HuH-7 (cell line): ENCODE results near the gene GNG4.

Experiments
- DNase-seq: peaks from one replicate; pipeline ENCODE4 v3.0.0; 2011; ENCODE audit warnings: low spot score

The GNG4 gene

GRCh38 chr1:235533476-235534168 lies 116.0 kb downstream of the GNG4 start:
- no peak for DNase-seq

GRCh38 chr1:235532360-235532759 lies 117.2 kb downstream of the GNG4 start:
- DNase-seq, result no peak

DNA sequence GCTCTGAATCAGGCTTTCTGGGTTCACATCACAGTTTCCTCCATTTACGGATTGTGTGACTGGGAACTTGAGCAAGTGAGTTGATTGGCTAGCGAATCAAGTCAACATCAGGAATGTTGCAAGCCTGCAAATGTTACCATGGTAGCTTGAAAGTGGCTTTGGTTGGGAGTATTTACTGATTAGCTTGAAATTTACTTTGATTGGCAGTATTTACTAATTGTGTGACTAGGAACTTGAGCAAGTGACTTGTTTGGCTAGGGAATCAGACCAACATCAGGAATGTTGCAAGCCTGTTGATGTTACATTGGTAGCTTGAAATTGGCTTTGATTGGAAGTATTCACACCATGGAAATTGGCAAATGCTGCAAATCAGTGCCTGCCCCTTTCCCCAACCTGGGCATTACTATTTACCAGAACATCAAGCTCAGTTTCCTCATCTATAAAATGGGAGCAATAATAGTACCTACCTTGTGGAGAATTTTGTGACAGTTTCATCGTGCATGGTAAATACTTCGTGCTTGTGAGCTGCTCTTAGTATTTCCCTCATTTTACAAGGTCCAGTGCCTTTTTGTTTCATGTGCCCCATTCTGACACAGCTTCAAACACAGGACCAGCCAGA lies 122.3 kb downstream of the GNG4 start:
- peak; percentile 34 for DNase-seq

GRCh38 chr1:235525314-235525713 lies 124.3 kb downstream of the GNG4 start:
- DNase-seq, result no peak

- DNase-seq, result no peak
These were observed 132.6 kb downstream of the GNG4 start for GRCh38 chr1:235516862-235517446.

DNA sequence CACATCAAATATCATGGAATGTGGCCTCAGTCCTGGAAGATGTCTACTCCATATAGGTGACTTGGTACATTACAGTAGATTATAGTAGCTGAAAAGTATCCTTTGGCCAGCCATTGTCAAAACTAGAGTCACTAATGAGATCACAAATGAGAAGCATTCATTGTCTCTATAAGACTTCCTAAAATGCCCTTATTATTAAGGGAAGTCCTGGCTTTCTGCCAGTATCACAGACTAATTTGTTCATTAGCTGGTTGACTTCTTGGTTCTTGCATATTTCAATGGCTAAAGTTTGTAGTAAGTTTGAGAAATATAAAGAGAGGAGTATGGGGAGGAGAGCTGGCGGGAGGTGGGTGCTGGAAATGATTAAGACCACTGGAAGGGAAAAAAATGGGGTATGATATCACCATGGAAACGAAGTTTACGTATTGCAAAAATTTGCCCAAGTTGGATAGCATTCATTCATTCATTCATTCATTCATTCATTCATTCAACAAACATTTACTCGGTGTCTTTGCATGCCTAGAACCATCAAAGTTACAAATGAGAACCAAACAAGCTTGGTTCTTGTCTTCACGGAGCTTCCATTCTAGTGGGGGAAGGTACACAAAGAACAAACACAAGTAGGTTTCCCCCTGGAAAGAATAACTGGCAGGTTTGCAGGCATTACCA lies 133.6 kb downstream of the GNG4 start:
- DNase-seq, result no peak

GRCh38 chr1:235513495-235514366 lies 135.9 kb downstream of the GNG4 start:
- no peak for DNase-seq

DNA sequence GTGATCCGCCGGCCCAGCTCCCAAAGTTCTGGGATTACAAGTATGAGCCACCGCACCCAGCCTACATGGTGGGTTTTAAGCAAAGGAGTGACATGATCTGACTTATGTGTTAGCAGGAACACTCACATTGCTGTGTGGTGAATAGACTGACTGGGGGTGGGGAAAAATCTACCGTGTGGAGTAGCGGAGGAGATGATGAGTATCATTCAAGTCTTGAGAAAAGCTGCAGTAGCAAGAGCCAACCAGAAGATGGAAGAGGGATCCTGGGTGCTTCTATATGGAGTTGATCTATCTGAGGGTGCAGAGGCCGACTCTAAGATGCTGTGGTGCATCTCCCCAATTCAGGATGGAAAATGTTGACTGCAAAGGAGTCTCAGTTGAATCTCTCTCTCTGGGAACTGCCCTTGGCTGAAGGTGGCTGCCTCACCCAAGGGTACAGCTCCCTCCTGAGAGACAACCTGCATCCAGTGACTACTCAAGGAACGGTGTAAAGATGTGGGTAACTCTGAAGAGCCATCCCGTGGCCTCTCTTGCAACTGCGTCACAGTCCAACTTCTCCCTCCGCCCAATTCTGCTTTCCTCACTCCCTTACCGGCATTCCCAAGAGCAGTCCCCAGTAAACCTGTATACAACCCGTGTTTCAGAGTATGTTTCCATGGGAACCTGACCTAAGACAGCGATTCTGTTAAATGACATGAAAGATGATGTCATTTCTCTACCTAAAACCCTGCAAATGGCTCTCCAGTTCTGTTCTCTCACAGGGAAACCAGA lies 137.9 kb downstream of the GNG4 start:
- no peak for DNase-seq

DNA sequence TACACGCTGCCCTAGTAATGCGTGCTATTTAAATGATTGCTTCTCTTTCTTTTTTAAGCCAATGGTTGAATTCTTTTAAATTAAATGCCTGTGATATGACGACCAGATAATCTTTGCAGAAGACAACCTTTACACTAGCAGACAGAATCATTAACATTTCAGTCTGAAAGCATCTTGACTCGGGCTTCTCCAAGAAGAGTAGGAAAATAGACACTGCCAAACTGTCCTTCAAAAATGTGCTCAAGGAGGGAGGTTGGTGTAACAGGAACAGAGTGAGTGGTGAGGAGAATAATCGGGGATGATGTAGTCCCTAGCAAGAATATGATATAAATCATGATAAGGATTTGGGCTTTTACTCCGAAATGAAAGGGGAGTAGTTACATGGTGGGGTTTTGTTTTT lies 138.8 kb downstream of the GNG4 start:
- no peak for DNase-seq

GRCh38 chr1:235507623-235508022 lies 142.0 kb downstream of the GNG4 start:
- DNase-seq, result no peak

DNA sequence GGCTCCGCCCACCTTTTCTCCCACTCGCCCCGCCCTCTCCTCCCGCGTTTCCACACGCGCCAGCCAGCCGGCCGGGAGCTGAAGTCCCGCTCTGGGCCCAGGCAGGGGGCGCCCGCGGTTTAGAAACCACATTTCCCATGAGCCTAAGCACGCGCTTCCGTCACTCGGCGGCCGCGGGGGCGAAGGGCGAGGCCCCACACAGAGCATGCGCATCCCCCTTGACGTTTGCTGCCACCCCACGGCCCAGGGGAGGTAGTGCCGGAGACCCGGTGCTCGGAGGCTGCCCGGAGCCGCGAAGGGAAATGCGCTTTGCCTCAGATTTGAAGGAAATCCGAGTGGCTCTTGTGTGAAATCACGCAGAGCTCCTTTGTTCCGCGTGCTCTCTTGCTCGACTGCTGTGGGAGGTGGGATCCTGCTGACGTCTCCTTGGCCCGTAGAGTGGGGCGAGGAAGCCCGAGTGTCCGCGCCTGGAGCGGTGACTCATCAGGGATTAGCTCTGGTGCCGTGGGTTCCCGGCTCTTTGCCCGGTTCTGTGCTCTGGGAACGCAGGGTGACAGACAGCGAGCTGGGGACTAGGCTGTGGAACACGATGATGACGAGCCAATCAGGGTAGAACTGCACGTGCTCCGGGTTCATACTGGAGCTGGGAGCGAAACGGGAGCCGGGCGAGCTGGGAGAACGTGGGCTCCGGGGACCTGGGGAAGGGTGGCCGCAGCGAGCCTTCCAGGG lies 144.9 kb downstream of the GNG4 start:
- DNase-seq, result peak; percentile 94

DNA sequence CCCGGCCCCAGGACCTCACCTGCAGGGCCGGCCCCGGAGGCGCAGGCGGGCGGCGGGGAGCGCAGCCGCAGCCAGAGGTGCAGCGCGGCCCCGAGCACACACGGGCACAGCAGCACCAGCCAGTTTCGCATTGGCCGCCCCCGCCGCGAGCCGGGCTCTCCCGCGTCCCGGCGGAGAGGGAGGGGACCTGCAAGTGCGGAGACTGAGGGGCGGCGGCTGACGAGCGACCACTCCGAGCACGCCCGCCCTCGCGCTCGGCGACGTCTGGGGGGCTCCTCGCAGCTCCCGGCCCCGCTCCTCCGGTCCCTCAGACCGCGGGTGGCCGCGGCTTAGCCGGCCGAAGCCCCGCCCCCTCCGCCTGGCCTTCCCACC lies 145.5 kb downstream of the GNG4 start, which contains the start of gene B3GALNT2:
B3GALNT2 (minus strand) TSS at position 331 of the 372 bp plus-strand sequence; CDS start at position 131, 200 bp downstream.
- no peak for DNase-seq

DNA sequence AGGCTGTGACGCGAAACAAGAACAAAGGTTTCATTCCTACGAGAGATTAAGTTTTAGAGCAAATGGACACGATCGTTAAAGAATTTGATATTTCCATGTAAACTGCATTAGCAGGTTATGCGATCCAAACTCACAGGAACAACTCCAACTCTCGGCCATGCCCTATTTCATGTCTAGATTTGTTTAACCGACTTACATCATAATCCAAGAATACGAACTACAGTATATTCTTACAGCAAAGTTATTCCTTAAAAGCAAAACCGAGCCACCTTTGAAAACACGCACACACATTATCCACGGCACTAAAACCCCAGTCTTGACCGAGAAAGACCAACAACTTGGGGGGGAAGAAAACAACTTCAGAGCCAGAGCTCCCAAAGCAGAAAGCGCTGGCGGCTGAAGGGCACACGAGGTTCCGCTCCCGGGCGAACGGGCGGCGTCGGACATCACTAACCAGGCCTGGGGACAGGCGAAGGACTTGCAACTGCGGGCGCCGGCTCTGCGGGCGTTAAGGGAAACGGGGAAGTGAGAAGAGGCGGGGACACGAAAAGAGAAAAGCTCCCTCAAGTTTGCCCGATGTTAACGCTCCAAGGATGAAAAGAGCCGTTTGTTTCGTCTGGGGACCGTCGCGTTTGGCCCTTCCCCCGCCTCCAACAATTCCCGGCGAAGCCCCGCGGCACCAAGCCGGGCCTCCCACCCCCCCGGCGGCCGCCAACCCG lies 146.0 kb downstream of the GNG4 start:
- peak; percentile 35 for DNase-seq

- DNase-seq, result peak; percentile 34
These were observed 146.8 kb downstream of the GNG4 start for GRCh38 chr1:235502601-235503402.

DNA sequence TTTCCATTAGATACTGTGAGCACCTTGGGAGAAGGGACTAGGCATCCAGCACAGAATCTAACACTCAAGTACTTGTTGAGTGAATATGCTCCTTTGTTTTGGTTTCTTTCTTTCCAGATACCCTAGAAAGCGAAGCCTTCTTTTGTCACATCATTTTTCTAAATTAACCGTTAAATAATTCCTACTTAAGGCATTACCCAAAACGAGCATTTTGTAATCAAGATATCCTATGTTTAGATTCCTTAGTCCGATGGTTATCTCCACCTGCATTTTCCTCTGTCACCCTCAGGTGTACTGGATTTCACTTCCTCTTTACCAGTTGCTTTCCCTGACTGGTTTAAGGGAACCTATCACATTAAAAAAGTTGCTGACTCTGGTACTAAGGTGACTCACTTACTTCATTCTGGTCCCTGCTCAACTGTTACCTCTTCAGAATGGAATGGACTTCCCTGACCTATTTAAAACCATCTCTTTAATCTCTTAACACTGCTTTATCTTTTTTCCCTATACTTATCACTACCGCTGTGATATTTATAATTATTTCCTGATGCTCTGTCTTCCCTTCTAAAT lies 148.5 kb downstream of the GNG4 start:
- DNase-seq, result no peak
